Pancreas (tissue), 10 donors: ENCODE measurements around the gene RHOBTB3. TPM values are rescaled to one million over a fixed set of nuclear protein-coding genes. Genes with fewer than 3 reads are reported as not detected.

ENCODE experiments used
- ATAC-seq, 4 donors: fragments of 200-7000 bp; cut with Tn5 transposase; one replicate each; pipeline versions ENCODE4 v1.8.0 to v1.9.1; 2020; ENCODE audit warnings: mild to moderate bottlenecking in 4 of 4, moderate library complexity in 4 of 4
- DNase-seq, 6 donors: peaks; one replicate each; pipeline ENCODE4 v3.0.0-alpha.2; 2020
- FAIRE-seq: peaks from 2 replicates; lab custom pipeline; 2012; peaks lifted over from hg19 to GRCh38; lab: Jason Lieb, UNC
- H3K27ac ChIP-seq, 4 donors: fragments of 200-600 bp; sonication (generic); 1 replicate in 3 of 4; 2 replicates in 1 of 4; pipeline versions ENCODE4 v1.5.0 to v1.8.0; 2020
- H3K27me3 ChIP-seq, 4 donors: fragments of 200-600 bp; one replicate each; pipeline ENCODE4 v1.8.0; 2021
- H3K36me3 ChIP-seq, 3 donors: fragments of 200-600 bp; sonication (generic) in 1 of 3; one replicate each; pipeline versions ENCODE4 v1.5.0 to v1.8.0; 2020 to 2021
- H3K4me1 ChIP-seq, 3 donors: fragments of 200-600 bp; one replicate each; pipeline ENCODE4 v1.8.0; 2021
- H3K4me3 ChIP-seq, 4 donors: fragments of 200-600 bp; sonication (generic) in 2 of 4; one replicate each; pipeline versions ENCODE4 v1.5.0 to v1.8.0; 2020 to 2021
- H3K9me3 ChIP-seq, 4 donors: fragments of 200-600 bp; one replicate each; pipeline ENCODE4 v1.8.0; 2021
- WGBS, 2 donors: extraction: QIAGEN DNeasy Blood & Tissue Kit; methylation state at CpG; one replicate each; pipeline ENCODE4 v1.1.7; 2013; 5-methylcytosine and 5-hydroxymethylcytosine counted together
- intact Hi-C, 3 donors: fragments of 100-400 bp; cut with DNase I; formaldehyde crosslinking; loops; one replicate each; pipeline versions ENCODE4 v1.11.1 to v1.14.2; 2022
- polyA plus RNA-seq, 2 donors: library from polyadenylated mRNA; stranded (reverse); fragments of 200-250 nt; gene quantifications; one replicate each; pipeline ENCODE4 v1.2.3, GENCODE V29; 2013
- total RNA-seq, 6 donors: library from RNA; stranded (reverse); fragmentation: NEBNext Ultra II Directional in 4 of 6; extraction: Animal tissue kit (Norgen Biotek cat#: 25700) in 4 of 6; gene quantifications; one replicate each; pipeline versions ENCODE4 v1.2.1 to v1.2.4, GENCODE V29; 2021 to 2023
- TF ChIP-seq, protein P1 (sequence below), 4 donors: fragments of 200-600 bp; sonication (generic) in 3 of 4; IDR thresholded peaks; one replicate each; pipeline versions ENCODE4 v1.5.0 to v1.8.0; 2021; ENCODE audit warnings: antibody characterized with exemption in 4 of 4
- donor health status: healthy with polysubstance abuse.
- donor health status: DM: no; HTN: no; CAD: no; lungs with moderate emphysema.
- donor health status: DM: no; HTN: no; CAD: no.
- donor health status: control.
- donor health status: control.
- donor health status: Bipolar disorder and iron deficiency.
- donor health status: DM: yes; HTN: yes; CAD: no.
- donor health status: DM: no; HTN: no; CAD: no.
- donor health status: DM: no; HTN: no; CAD: no.
- donor health status: DM: yes; HTN: yes; CAD: no.

The RHOBTB3 gene
- total and polyA plus RNA-seq, 8 donors, result 32.5 to 190 (median 77.3) TPM

DNA sequence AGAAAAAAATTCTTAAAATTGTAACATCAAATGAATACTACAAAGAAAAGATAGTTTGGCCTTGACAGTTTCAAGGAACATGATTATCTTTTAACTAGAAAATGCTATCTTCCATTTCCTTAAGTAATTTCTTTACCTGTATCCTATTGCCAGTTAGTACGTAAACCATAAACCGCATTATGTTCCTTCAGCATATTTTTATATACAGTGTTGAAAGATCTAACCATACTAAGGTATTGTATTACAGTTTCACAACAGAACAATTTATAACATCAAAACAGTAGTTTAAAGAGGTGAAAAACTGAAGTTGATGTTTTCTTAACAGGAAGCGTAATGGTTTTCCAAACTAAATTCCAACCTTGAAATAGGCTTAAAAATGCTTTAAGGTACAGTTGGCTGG lies 46.3 kb downstream of the RHOBTB3 start:
- intact Hi-C loops, result loop anchor here in 1 of 3 donors (10.0 kb wide), 1 partner anchor 123 kb away; no protein-coding TSS in a partner anchor
- FAIRE-seq, result no peak
- Histone ChIP-seq H3K27me3 (no peaks in the 10 kb centered on the region), H3K4me1 (peaks cover 0 to 6% (median 6%) of the 10 kb centered on the region in 3 donors), H3K36me3 (peaks cover 0 to 6% (median 0%) of the 10 kb centered on the region in 3 donors), H3K9me3 (no peaks in the 10 kb centered on the region), H3K27ac (no peak overlapping the region), H3K4me3 (no peak overlapping the region)
- WGBS, 2 donors, result 94% methylated on average over 3 of the region's 3 CpGs
- TF ChIP-seq, protein P1, sequence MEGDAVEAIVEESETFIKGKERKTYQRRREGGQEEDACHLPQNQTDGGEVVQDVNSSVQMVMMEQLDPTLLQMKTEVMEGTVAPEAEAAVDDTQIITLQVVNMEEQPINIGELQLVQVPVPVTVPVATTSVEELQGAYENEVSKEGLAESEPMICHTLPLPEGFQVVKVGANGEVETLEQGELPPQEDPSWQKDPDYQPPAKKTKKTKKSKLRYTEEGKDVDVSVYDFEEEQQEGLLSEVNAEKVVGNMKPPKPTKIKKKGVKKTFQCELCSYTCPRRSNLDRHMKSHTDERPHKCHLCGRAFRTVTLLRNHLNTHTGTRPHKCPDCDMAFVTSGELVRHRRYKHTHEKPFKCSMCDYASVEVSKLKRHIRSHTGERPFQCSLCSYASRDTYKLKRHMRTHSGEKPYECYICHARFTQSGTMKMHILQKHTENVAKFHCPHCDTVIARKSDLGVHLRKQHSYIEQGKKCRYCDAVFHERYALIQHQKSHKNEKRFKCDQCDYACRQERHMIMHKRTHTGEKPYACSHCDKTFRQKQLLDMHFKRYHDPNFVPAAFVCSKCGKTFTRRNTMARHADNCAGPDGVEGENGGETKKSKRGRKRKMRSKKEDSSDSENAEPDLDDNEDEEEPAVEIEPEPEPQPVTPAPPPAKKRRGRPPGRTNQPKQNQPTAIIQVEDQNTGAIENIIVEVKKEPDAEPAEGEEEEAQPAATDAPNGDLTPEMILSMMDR (IDR thresholded peaks at IDR 0.05), result no peak
- no peak for DNase-seq
- no peak for ATAC-seq

DNA sequence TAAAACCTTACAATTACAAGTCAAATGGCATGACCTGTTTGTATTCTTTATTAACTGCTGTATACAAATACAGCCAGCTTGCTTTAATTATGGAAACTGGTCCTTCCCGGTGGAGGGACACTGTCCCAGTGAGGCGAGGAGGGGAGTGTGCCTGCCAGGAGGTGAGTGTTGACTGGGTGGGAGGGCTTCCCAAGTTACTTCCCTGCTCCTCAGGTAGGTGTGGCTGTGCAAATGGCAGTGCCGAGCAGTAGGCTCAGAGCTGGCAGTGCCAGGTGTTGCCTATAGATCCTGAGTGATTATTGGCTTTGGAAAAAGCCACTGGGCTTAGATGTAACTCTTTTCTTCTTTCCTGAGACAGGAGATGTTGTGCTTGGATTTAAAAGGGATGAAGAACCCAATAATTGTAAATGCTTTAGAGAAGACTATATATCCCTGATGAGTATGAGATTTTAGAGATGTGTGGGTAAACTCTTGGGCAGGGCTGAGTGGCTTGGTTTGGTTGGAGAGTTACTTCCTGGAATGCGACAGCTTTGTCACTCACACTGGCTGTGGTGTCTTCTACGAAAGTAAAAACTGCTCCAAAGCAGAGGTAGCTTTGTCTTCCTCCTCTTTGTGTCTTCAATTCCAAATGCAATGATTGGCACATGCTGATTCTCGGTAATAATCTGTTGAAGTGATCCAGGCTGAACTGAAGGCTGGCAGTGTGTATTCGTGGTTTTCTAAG lies 47.7 kb downstream of the RHOBTB3 start:
- FAIRE-seq (no peak), ATAC-seq (no peak), DNase-seq (no peak)
- Histone ChIP-seq H3K9me3 (no peaks in the 10 kb centered on the region), H3K4me3 (no peak overlapping the region), H3K27ac (peak overlapping the region in 1 of 4 donors; percentile 41), H3K27me3 (no peaks in the 10 kb centered on the region), H3K4me1 (peaks cover 0 to 6% (median 6%) of the 10 kb centered on the region in 3 donors), H3K36me3 (peaks cover 0 to 11% (median 0%) of the 10 kb centered on the region in 3 donors)
- TF ChIP-seq, protein P1 (IDR thresholded peaks at IDR 0.05), result no peak
- WGBS, 2 donors, result 75 to 77% methylated on average over 7 of the region's 7 CpGs
- intact Hi-C loops, result loop anchor here in 1 of 3 donors (10.0 kb wide), 1 partner anchor 124 kb away; no protein-coding TSS in a partner anchor

GRCh38 chr5:95779611-95780010 lies 48.5 kb downstream of the RHOBTB3 start:
- H3K4me1 ChIP-seq, result peaks cover 0 to 6% (median 6%) of the 10 kb centered on the region in 3 donors
- DNase-seq (no peak), FAIRE-seq (no peak), ATAC-seq (peak in 2 of 4 donors; percentile 25 to 39)
- H3K9me3 ChIP-seq, result no peaks in the 10 kb centered on the region
- no peaks in the 10 kb centered on the region for H3K27me3 ChIP-seq
- intact Hi-C loops, result loop anchor here in 1 of 3 donors (5.0 to 10.0 kb wide), 2 partner anchors 68 to 125 kb away; no protein-coding TSS in a partner anchor
- TF ChIP-seq, protein P1 (IDR thresholded peaks at IDR 0.05), result no peak
- H3K4me3 ChIP-seq, result no peak overlapping the region
- 62 to 64% methylated on average over 2 of the region's 2 CpGs for WGBS, 2 donors
- H3K27ac ChIP-seq, result peak overlapping the region in 2 of 4 donors; percentile 0 to 41
- H3K36me3 ChIP-seq, result peaks cover 0 to 17% (median 0%) of the 10 kb centered on the region in 3 donors

- no peaks in the 10 kb centered on the region for H3K9me3 ChIP-seq
- DNase-seq (no peak), FAIRE-seq (no peak), ATAC-seq (peak in 3 of 4 donors; percentile 4 to 17 (median 6))
- no peak overlapping the region for H3K4me3 ChIP-seq
- intact Hi-C loops, result loop anchor here in 1 of 3 donors (5.0 kb wide), 1 partner anchor 67 kb away; no protein-coding TSS in a partner anchor
- TF ChIP-seq, protein P1 (IDR thresholded peaks at IDR 0.05), result no peak
- H3K27ac ChIP-seq, result peak overlapping the region in 1 of 4 donors; percentile 46
- no peaks in the 10 kb centered on the region for H3K27me3 ChIP-seq
- WGBS, 2 donors, result 79 to 85% methylated on average over 7 of the region's 7 CpGs
- H3K36me3 ChIP-seq, result peaks cover 0 to 24% (median 5%) of the 10 kb centered on the region in 3 donors
- peaks cover 0 to 6% (median 6%) of the 10 kb centered on the region in 3 donors for H3K4me1 ChIP-seq
These were observed 49.5 kb downstream of the RHOBTB3 start for GRCh38 chr5:95780597-95780996.
